KG1 (cell line): ENCODE results near the gene FGF14.
"Not testable (repeated sequence)": the region's sequence is repeated elsewhere in the genome, so short reads cannot be mapped to it uniquely, and the experiment has no call there.

Source experiments
- DNase-seq: peaks from one replicate; lab custom pipeline; 2025; lab: John Stamatoyannopoulos, UW

The FGF14 gene

GRCh38 chr13:101868585-101869469 is 533.0 kb downstream of the FGF14 start:
- DNase-seq = no peak

GRCh38 chr13:101866889-101867581 is 534.8 kb downstream of the FGF14 start:
- DNase-seq = no peak

GRCh38 chr13:101858860-101859259 is 543.0 kb downstream of the FGF14 start:
- DNase-seq = no peak

- DNase-seq = no peak
These were observed 555.1 kb downstream of the FGF14 start for GRCh38 chr13:101846701-101847100.

GRCh38 chr13:101846249-101846648 is 555.6 kb downstream of the FGF14 start:
- DNase-seq = no peak

- no peak for DNase-seq
These were observed 556.4 kb downstream of the FGF14 start for GRCh38 chr13:101845245-101846020.

- no peak for DNase-seq
These were observed 560.1 kb downstream of the FGF14 start for GRCh38 chr13:101841698-101842097.

- DNase-seq = no peak
These were observed 563.5 kb downstream of the FGF14 start for GRCh38 chr13:101838323-101838722.

- not testable (repeated sequence) for DNase-seq
These were observed 564.1 kb downstream of the FGF14 start for GRCh38 chr13:101837778-101838177.

GRCh38 chr13:101837288-101837687 is 564.6 kb downstream of the FGF14 start:
- no peak for DNase-seq

- no peak for DNase-seq
These were observed 565.9 kb downstream of the FGF14 start for GRCh38 chr13:101835920-101836319.

- no peak for DNase-seq
These were observed 568.2 kb downstream of the FGF14 start for GRCh38 chr13:101833671-101834070.

- no peak for DNase-seq
These were observed 571.8 kb downstream of the FGF14 start for GRCh38 chr13:101830035-101830434.

- DNase-seq = no peak
These were observed 572.4 kb downstream of the FGF14 start for GRCh38 chr13:101829484-101829883.

- DNase-seq = no peak
These were observed 573.7 kb downstream of the FGF14 start for GRCh38 chr13:101828119-101828518.

- DNase-seq = no peak
These were observed 584.0 kb downstream of the FGF14 start for GRCh38 chr13:101817898-101818297.

GRCh38 chr13:101811881-101812280 is 590.0 kb downstream of the FGF14 start:
- DNase-seq = no peak

- no peak for DNase-seq
These were observed 590.5 kb downstream of the FGF14 start for GRCh38 chr13:101811284-101811839.

GRCh38 chr13:101799196-101799595 is 602.7 kb downstream of the FGF14 start:
- DNase-seq = no peak

- no peak for DNase-seq
These were observed 603.4 kb downstream of the FGF14 start for GRCh38 chr13:101798437-101798836.

- no peak for DNase-seq
These were observed 606.4 kb downstream of the FGF14 start for GRCh38 chr13:101795460-101795859.

- DNase-seq = no peak
These were observed 606.8 kb downstream of the FGF14 start for GRCh38 chr13:101795025-101795424.
